ENCODE results near the gene ZNF777. TPM values are rescaled to one million over a fixed set of nuclear protein-coding genes. Genes with fewer than 3 reads are reported as not detected.

ZNF777 gene
- total RNA-seq, 1 experiment from 2014 or later, result 15.6 TPM

DNA sequence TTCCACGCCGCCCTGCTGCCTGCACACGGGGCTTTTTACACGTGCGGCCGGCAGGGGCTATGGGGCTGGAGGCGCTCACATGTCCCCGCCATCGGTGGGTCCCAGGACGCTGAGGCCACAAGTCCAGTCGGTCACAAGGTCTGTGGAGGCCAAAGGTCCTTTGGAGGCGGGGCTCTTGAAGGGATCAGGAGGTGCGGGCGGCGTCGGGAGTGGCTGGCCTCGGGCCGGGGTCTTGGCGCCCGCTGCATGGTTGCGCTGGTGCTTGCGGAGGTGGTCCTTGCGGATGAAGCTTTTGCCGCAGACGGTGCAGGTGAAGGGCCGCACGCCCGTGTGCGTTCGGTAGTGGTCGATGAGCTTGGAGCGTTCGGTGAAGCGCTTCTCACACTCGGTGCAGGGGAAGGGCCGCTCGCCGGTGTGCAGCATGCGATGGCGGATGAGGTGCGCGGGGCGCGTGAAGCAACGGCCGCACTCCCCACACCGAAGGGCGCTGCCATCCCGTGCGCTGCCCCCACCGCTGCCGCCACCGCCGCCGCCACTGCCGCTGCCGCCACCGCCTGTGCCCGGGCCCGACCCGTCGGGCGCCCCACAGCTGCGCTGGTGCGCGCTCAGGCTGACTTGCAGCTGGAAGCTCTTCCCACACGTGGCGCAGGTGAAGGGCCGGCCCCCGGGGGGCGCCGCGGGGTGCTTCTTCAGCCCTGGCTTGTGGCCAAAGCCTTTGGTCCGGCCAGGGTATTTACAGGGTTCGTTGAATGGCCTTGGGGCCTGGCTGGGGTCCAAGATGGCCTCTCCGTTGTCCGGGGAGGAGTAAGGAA is 13.7 kb upstream of the ZNF777 start:
- H3K9me3 ChIP-seq (ENCODE audit: control insufficient read depth, low read depth, low read length), result no peaks in the 10 kb centered on the region
- no peak overlapping the region for H2AK5ac ChIP-seq (ENCODE audit: insufficient read length, low read length)
- no peak overlapping the region for H2BK20ac ChIP-seq (ENCODE audit: low read depth, low read length, poor library complexity, severe bottlenecking)
- no peaks in the 10 kb centered on the region for H4K20me1 ChIP-seq (ENCODE audit: control insufficient read depth, insufficient read depth, insufficient read length)
- H3K4me1 ChIP-seq (ENCODE audit: insufficient read depth, low read length), result no peaks in the 10 kb centered on the region; the same call in 1 of the 2 replicates
- no CpG with 5 or more reads among the region's 77 CpGs for WGBS (ENCODE audit: extremely low coverage, insufficient read length, low lambda C conversion rate)
- H3K14ac ChIP-seq (ENCODE audit: insufficient read depth, low read length), result no peak overlapping the region
- TF ChIP-seq, protein P1, sequence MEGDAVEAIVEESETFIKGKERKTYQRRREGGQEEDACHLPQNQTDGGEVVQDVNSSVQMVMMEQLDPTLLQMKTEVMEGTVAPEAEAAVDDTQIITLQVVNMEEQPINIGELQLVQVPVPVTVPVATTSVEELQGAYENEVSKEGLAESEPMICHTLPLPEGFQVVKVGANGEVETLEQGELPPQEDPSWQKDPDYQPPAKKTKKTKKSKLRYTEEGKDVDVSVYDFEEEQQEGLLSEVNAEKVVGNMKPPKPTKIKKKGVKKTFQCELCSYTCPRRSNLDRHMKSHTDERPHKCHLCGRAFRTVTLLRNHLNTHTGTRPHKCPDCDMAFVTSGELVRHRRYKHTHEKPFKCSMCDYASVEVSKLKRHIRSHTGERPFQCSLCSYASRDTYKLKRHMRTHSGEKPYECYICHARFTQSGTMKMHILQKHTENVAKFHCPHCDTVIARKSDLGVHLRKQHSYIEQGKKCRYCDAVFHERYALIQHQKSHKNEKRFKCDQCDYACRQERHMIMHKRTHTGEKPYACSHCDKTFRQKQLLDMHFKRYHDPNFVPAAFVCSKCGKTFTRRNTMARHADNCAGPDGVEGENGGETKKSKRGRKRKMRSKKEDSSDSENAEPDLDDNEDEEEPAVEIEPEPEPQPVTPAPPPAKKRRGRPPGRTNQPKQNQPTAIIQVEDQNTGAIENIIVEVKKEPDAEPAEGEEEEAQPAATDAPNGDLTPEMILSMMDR (conservative IDR thresholded peaks at IDR 0.05), result peak; percentile 33; the same call in 1 of the 3 replicates
- no peak overlapping the region for H2AFZ ChIP-seq (ENCODE audit: low read length)
- no peak overlapping the region for H3K23ac ChIP-seq (ENCODE audit: insufficient read length, low read depth, low read length)
- H4K5ac ChIP-seq (ENCODE audit: insufficient read length, low read depth, low read length), result no peak overlapping the region
- Mint-ChIP-seq H3K27ac (no peak overlapping the region), H3K4me1 (peaks cover 10 to 12% of the 10 kb centered on the region in 2 experiments), H3K4me3 (no peak overlapping the region), H3K36me3 (ENCODE audit: insufficient read depth in 1 of 3, low read depth in 3 of 3) (peaks cover 60 to 86% (median 71%) of the 10 kb centered on the region in 3 experiments), H3K9me3 (peaks cover 19 to 28% of the 10 kb centered on the region in 2 experiments), H3K27me3 (ENCODE audit: low read depth) (peaks cover 2% of the 10 kb centered on the region)
- no peak overlapping the region for H3K4ac ChIP-seq (ENCODE audit: low read depth, low read length)
- no peaks in the 10 kb centered on the region for H3K27me3 ChIP-seq (ENCODE audit: insufficient read depth, low read length)
- no peak overlapping the region for H2BK15ac ChIP-seq (ENCODE audit: low read depth, low read length)
- no peak overlapping the region for H2BK12ac ChIP-seq (ENCODE audit: insufficient read length, low read depth, low read length)
- H2BK120ac ChIP-seq (ENCODE audit: low read depth, low read length, poor library complexity, severe bottlenecking), result no peak overlapping the region
- no peak overlapping the region for H2BK5ac ChIP-seq (ENCODE audit: insufficient read length, low read length)
- no peak overlapping the region for H4K91ac ChIP-seq (ENCODE audit: insufficient read length, low read depth, low read length)
- no peaks in the 10 kb centered on the region for H3K23me2 ChIP-seq (ENCODE audit: insufficient read length, low read depth, low read length, poor library complexity, severe bottlenecking)
- H3K79me2 ChIP-seq (ENCODE audit: insufficient read depth, low read length), result no peaks in the 10 kb centered on the region
- no peak overlapping the region for H3T11ph ChIP-seq (ENCODE audit: low read length)
- DNase-seq, result no peak
- no peaks in the 10 kb centered on the region for H3K79me1 ChIP-seq (ENCODE audit: insufficient read depth, low read depth, low read length, poor library complexity, severe bottlenecking)
- H3K9ac ChIP-seq (ENCODE audit: extremely low read depth, insufficient read length, low read length), result no peak overlapping the region
- no peak overlapping the region for H3K4me2 ChIP-seq (ENCODE audit: insufficient read depth, insufficient read length, low read length)
- H3K18ac ChIP-seq (ENCODE audit: insufficient read length, low read depth, low read length), result no peak overlapping the region
- H3K27ac ChIP-seq (ENCODE audit: insufficient read length, low read depth, low read length), result no peak overlapping the region
- H4K8ac ChIP-seq (replicated peaks; ENCODE audit: insufficient read length, low read depth, low read length), result no peak overlapping the region
- H3K56ac ChIP-seq (ENCODE audit: insufficient read length, low read depth, low read length), result no peak overlapping the region

Data from H9 (cell line).